Astrocyte of the cerebellum (primary cell): ENCODE measurements around the gene MRPL30.
"Not testable (repeated sequence)": the region's sequence is repeated elsewhere in the genome, so short reads cannot be mapped to it uniquely, and the experiment has no call there.

Experiments
- DNase-seq: peaks from one replicate; pipeline ENCODE4 v3.0.0-alpha.2; 2011; ENCODE audit warnings: low read depth
- H3K4me3 ChIP-seq: 2 replicates; pipeline ENCODE4 v1.5.1; 2011; ENCODE audit warnings: mild to moderate bottlenecking, low read depth, low read length, moderate library complexity
- CTCF ChIP-seq: IDR thresholded peaks from 2 replicates; pipeline ENCODE4 v1.5.1; 2012; ENCODE audit warnings: low read length, low read depth, moderate library complexity, mild to moderate bottlenecking; ENCODE audit errors: missing control alignments
- in situ Hi-C: cut with HindIII; loops from 2 replicates; pipeline ENCODE4 v1.10.0; 2017; ENCODE audit warnings: low sequenced_read_pairs

Gene MRPL30

DNA sequence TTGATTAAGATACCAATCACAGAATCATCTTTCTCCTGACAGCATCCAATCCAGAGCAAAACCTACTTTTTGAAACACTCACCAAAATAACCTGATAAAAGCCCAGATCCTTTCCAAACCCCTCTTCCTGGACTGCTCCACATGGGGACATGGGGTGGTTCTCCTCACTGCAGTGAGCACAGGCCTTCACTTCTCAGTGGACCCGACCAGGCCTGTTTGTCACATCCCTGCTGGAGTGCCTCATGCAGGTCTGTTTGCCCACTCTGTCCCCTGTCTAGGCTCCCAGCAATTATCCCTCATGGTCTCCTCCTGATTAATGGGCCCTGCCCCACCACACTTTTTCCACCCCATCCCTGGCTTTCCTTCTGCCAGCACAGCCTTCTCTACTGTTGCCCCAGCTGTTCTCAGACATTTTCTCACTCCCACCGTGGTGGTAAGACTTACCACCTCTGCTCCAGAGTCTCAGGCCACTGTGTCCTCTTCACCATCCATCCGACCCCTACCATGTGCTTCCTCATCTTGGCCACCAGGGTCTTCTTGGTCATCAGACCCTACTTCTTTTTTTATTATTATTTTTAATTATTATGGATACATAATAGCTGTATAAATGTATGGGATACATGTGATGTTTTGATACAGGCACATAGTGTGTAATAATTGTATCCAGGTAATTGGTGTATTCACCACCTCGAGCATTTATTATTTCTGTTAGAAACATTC lies 21.1 kb downstream of the MRPL30 start:
- no peak overlapping the region for H3K4me3 ChIP-seq
- TF ChIP-seq CTCF: peak; percentile 15
- in situ Hi-C loops: no loop called here
- no peak for DNase-seq

- in situ Hi-C loops: no loop called here
- no peak overlapping the region for H3K4me3 ChIP-seq
- no peak for TF ChIP-seq CTCF
- DNase-seq: no peak
These were observed 24.5 kb downstream of the MRPL30 start for GRCh38 chr2:99205491-99205890.

DNA sequence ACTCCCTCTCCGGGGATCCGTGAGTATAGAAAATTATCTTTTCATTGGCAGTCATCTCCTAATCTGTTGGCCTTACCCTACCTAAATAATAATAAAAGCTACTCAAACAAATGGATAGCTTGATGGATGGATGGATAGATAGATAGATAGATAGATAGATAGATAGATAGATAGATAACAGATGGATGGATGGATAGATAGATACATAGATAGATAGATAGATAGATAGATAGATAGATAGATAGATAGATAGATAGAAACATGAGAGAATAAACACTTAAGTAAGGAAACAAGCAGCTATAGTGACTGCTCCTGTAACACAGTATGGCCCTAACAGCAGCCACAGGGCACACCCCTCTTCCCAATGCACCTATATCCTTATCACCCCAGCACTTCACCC lies 35.1 kb downstream of the MRPL30 start:
- no peak for DNase-seq
- TF ChIP-seq CTCF: no peak
- in situ Hi-C loops: no loop called here
- H3K4me3 ChIP-seq: no peak overlapping the region

DNA sequence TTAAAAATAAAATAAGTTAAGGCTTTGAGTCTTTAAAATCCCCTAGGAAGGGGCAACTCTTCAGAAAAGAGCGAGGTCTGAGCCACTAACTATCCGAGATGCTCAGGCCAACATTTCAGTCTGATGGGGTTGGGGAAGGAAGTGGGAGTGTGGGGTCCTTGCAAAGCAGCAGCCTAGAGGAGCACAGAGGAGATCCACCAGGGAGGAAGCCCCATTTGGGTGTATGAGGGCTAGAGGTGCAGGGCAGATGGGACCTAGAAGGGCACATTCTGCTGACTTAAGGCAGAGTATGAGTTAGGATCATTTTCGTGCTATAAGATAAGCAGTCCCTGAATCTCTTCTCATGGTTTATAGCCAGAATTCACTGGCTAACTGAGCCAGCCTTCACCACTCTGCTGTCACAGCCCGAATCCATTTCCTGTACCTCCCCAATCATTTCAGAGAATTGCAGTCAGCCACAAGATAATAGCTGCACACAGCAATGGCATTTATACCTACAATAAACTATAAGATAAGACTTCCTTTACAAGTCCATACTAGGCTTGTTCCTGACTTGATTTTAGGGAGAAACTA lies 37.0 kb downstream of the MRPL30 start:
- no peak for TF ChIP-seq CTCF
- in situ Hi-C loops: no loop called here
- no peak overlapping the region for H3K4me3 ChIP-seq
- DNase-seq: no peak

GRCh38 chr2:99233177-99233576 lies 52.2 kb downstream of the MRPL30 start:
- in situ Hi-C loops, H3K4me3 ChIP-seq: not testable (repeated sequence)

DNA sequence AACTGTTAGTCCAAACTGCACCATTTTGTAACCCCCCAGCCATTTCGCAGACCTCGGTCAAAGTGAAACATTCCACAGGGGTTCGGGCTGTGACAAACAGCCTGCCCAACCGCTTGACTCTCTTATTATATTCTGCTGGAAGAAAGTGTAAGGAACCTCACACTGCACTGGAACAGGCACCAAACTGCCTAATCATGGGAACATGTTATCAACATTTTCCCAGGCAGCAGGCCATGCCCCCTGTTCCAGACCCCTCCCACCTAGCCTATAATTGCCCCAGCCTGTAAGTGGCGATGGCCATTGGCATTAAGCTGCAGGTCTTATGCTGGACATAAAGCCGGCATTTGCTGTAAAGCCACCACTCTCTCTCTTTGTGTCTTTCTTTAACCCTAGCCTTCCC lies 57.6 kb downstream of the MRPL30 start:
- in situ Hi-C loops: no loop called here
- DNase-seq: no peak
- TF ChIP-seq CTCF: no peak
- no peak overlapping the region for H3K4me3 ChIP-seq

More at GRCh38 chr2:99233177-99233576, 52.2 kb downstream of the MRPL30 start:
- DNase-seq: not testable (repeated sequence)

DNA sequence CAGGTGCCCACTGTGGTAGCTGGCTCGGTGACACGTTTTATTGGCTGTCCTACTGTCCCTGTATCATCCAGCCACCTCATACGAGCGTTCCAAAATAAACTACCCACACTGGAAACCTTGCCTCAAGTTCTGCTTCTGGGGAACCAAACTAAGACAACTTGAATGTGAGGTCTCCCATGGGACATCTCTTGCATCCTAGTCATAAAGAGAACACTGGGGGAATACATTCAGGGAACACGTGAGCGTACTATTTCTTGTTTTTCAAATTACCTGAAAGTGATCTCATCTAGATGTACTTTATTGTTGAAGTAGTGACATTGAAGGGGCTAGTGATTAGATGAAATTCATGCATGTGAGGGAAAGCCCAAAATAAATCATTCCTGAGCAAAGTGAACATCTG lies 59.4 kb downstream of the MRPL30 start:
- H3K4me3 ChIP-seq: no peak overlapping the region
- in situ Hi-C loops: no loop called here
- TF ChIP-seq CTCF: no peak
- no peak for DNase-seq
